Cardiac fibroblast (primary cell): ENCODE measurements around the gene TMEM108.

Source experiments
- DNase-seq, 2 donors: peaks; one replicate each; pipeline versions ENCODE4 v3.0.0 to v3.0.0-alpha.2; 2010; ENCODE audit warnings: low read depth in 2 of 2
- H3K4me3 ChIP-seq, 2 donors: replicated peaks in 1 of 2; 1 replicate in 1 of 2; 2 replicates in 1 of 2; pipeline ENCODE4 v1.5.1; 2011; ENCODE audit warnings: low read depth in 2 of 2, low read length in 2 of 2, mild to moderate bottlenecking in 2 of 2, moderate library complexity in 1 of 2
- CTCF ChIP-seq: IDR thresholded peaks from one replicate; pipeline ENCODE4 v1.5.1; 2011; ENCODE audit warnings: low read depth, mild to moderate bottlenecking, low read length, inconsistent platforms

TMEM108 gene

GRCh38 chr3:133081016-133081415, 42.8 kb downstream of the TMEM108 start:
- DNase-seq = no peak
- no peak for TF ChIP-seq CTCF
- H3K4me3 ChIP-seq = no peak overlapping the region

- DNase-seq = no peak
- no peak overlapping the region for H3K4me3 ChIP-seq
- no peak for TF ChIP-seq CTCF
Observed at GRCh38 chr3:133083395-133083794, 45.2 kb downstream of the TMEM108 start.

GRCh38 chr3:133089906-133090485, 51.8 kb downstream of the TMEM108 start:
- H3K4me3 ChIP-seq = no peak overlapping the region
- no peak for DNase-seq
- TF ChIP-seq CTCF = no peak

GRCh38 chr3:133092681-133093080, 54.5 kb downstream of the TMEM108 start:
- DNase-seq = no peak
- no peak overlapping the region for H3K4me3 ChIP-seq
- TF ChIP-seq CTCF = no peak

GRCh38 chr3:133093366-133093765, 55.2 kb downstream of the TMEM108 start:
- DNase-seq = no peak
- no peak overlapping the region for H3K4me3 ChIP-seq
- no peak for TF ChIP-seq CTCF

GRCh38 chr3:133096900-133097613, 58.9 kb downstream of the TMEM108 start:
- H3K4me3 ChIP-seq = no peak overlapping the region
- no peak for TF ChIP-seq CTCF
- DNase-seq = peak; percentile 3 to 27
